Measurements from ENCODE around the gene BAIAP2. TPM values are rescaled to one million over a fixed set of nuclear protein-coding genes. Genes with fewer than 3 reads are reported as not detected.

The BAIAP2 gene
- total and polyA plus RNA-seq, 2 donors (not counting 1 experiment from before 2014, with no cell fraction given) = 1.3 to 12.0 TPM

DNA sequence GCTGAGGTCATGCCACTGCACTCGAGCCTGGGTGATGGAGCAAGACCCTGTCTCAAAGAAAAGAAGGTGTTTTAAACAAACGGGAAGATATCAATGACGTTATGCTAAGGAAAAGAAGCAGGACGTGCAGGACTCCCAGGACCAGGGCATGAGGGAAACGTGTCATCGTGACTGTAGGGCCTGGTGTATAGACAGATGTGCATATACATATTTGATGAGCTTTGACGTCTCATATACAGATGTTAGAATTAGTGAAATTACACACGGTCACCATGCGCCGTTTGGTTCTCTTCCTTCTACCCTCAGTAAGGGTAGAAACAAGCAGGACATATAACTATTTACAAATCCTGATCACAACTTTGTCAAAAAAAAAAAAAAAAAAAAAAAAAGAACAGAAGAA is 112.8 kb downstream of the BAIAP2 start:
- no peaks in the 10 kb centered on the region for H4K20me1 ChIP-seq (ENCODE audit: control insufficient read depth, insufficient read depth, low read length, poor library complexity, severe bottlenecking)
- no peak overlapping the region for H3K4me3 ChIP-seq (ENCODE audit: control extremely low read depth in 1 of 5, extremely low read depth in 1 of 5, insufficient read depth in 1 of 5, low read depth in 2 of 5, low read length in 4 of 5)
- ATAC-seq (ENCODE audit: low read depth) (no peak), DNase-seq (no peak)
- Mint-ChIP-seq H3K27ac (no peak overlapping the region), H3K27me3 (peaks cover 15% of the 10 kb centered on the region), H3K9me3 (ENCODE audit: insufficient read depth) (no peaks in the 10 kb centered on the region), H3K4me1 (peaks cover 4% of the 10 kb centered on the region), H3K4me3 (no peak overlapping the region)
- H3K4me1 ChIP-seq (ENCODE audit: control insufficient read depth in 2 of 2, insufficient read depth in 2 of 2, low read length in 2 of 2) = no peaks in the 10 kb centered on the region
- intact Hi-C loops (cut with micrococcal nuclease) = no loop called here
- ChIA-PET POLR2A (no interaction called here), CTCF (interaction anchor here (0.7 kb wide), 1 partner anchor 880 kb away, joined by 4 read pairs; no protein-coding TSS in a partner anchor)
- H3K36me3 ChIP-seq (replicated peaks in 1 of 2; ENCODE audit: control extremely low read depth in 1 of 2, control insufficient read depth in 1 of 2, extremely low read depth in 1 of 2, insufficient read depth in 2 of 2, low read length in 1 of 2) = no peaks in the 10 kb centered on the region
- no peak overlapping the region for H3K9ac ChIP-seq (ENCODE audit: low read length)
- TF ChIP-seq EZH2 (IDR thresholded peaks at IDR 0.05; ENCODE audit: borderline replicate concordance, insufficient read depth, low read depth, low read length, poor library complexity, severe bottlenecking) = no peak
- 91% methylated on average over 6 of the region's 10 CpGs for WGBS (ENCODE audit: insufficient coverage)
- H3K27me3 ChIP-seq (replicated peaks in 1 of 4; ENCODE audit: control extremely low read depth in 1 of 4, control insufficient read depth in 3 of 4, insufficient read depth in 4 of 4, low read length in 3 of 4) = peaks cover 0 to 6% (median under 1%) of the 10 kb centered on the region in 4 experiments
- peaks cover 0 to 3% (median 0%) of the 10 kb centered on the region in 3 donors for H3K9me3 ChIP-seq (ENCODE audit: control extremely low read depth in 1 of 3, control insufficient read depth in 2 of 3, insufficient read depth in 1 of 3, low read length in 2 of 3)
- H3K79me2 ChIP-seq (ENCODE audit: control insufficient read depth, insufficient read depth, low read length) = no peaks in the 10 kb centered on the region
- H3K4me2 ChIP-seq (replicated peaks; ENCODE audit: low read depth, low read length, poor library complexity, severe bottlenecking) = no peak overlapping the region
- no peak overlapping the region for H3K27ac ChIP-seq (ENCODE audit: low read length in 2 of 2)
- H2AFZ ChIP-seq (ENCODE audit: insufficient read depth, low read depth, low read length, poor library complexity, severe bottlenecking) = no peak overlapping the region

DNA sequence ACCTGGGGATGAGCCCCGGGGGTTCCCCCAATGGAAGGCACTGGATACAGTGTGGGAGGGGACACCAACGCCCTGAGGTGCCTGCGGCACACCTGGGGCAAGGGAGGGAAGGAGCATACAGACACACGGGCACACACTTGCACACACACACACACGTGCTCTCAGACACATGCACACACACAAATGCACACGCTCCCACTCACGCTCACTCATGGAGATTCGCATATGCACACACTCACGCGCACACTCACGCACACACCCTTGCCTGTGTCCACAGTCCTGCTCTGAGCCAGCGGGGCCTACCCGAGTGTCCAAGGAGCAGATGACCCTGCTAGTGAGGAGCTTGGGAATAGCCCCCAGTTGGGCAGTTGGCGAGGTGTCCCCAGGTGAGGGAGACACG is 113.6 kb downstream of the BAIAP2 start:
- ChIA-PET CTCF (no interaction called here), POLR2A (no interaction called here)
- no peak overlapping the region for H3K4me2 ChIP-seq (replicated peaks; ENCODE audit: low read depth, low read length, poor library complexity, severe bottlenecking)

More for the DNA sequence above, 113.6 kb downstream of the BAIAP2 start:
- 92% methylated on average over 14 of the region's 15 CpGs for WGBS (ENCODE audit: insufficient coverage)
- Histone ChIP-seq H4K20me1 (ENCODE audit: control insufficient read depth, insufficient read depth, low read length, poor library complexity, severe bottlenecking) (no peaks in the 10 kb centered on the region), H2AFZ (ENCODE audit: insufficient read depth, low read depth, low read length, poor library complexity, severe bottlenecking) (no peak overlapping the region), H3K9ac (ENCODE audit: low read length) (no peak overlapping the region), H3K9me3 (ENCODE audit: control extremely low read depth in 1 of 3, control insufficient read depth in 2 of 3, insufficient read depth in 1 of 3, low read length in 2 of 3) (no peaks in the 10 kb centered on the region), H3K36me3 (replicated peaks in 1 of 2; ENCODE audit: control extremely low read depth in 1 of 2, control insufficient read depth in 1 of 2, extremely low read depth in 1 of 2, insufficient read depth in 2 of 2, low read length in 1 of 2) (no peaks in the 10 kb centered on the region), H3K4me1 (ENCODE audit: control insufficient read depth in 2 of 2, insufficient read depth in 2 of 2, low read length in 2 of 2) (no peaks in the 10 kb centered on the region), H3K4me3 (ENCODE audit: control extremely low read depth in 1 of 5, extremely low read depth in 1 of 5, insufficient read depth in 1 of 5, low read depth in 2 of 5, low read length in 4 of 5) (no peak overlapping the region), H3K27ac (ENCODE audit: low read length in 2 of 2) (no peak overlapping the region), H3K27me3 (replicated peaks in 1 of 4; ENCODE audit: control extremely low read depth in 1 of 4, control insufficient read depth in 3 of 4, insufficient read depth in 4 of 4, low read length in 3 of 4) (peaks cover 0 to 5% (median under 1%) of the 10 kb centered on the region in 4 experiments), H3K79me2 (ENCODE audit: control insufficient read depth, insufficient read depth, low read length) (no peaks in the 10 kb centered on the region)
- DNase-seq (no peak), ATAC-seq (ENCODE audit: low read depth) (no peak)
- H3K27ac Mint-ChIP-seq = no peak overlapping the region
- TF ChIP-seq, protein P1, sequence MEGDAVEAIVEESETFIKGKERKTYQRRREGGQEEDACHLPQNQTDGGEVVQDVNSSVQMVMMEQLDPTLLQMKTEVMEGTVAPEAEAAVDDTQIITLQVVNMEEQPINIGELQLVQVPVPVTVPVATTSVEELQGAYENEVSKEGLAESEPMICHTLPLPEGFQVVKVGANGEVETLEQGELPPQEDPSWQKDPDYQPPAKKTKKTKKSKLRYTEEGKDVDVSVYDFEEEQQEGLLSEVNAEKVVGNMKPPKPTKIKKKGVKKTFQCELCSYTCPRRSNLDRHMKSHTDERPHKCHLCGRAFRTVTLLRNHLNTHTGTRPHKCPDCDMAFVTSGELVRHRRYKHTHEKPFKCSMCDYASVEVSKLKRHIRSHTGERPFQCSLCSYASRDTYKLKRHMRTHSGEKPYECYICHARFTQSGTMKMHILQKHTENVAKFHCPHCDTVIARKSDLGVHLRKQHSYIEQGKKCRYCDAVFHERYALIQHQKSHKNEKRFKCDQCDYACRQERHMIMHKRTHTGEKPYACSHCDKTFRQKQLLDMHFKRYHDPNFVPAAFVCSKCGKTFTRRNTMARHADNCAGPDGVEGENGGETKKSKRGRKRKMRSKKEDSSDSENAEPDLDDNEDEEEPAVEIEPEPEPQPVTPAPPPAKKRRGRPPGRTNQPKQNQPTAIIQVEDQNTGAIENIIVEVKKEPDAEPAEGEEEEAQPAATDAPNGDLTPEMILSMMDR (IDR thresholded peaks at IDR 0.05) = no peak
- TF ChIP-seq EZH2 (IDR thresholded peaks at IDR 0.05; ENCODE audit: borderline replicate concordance, insufficient read depth, low read depth, low read length, poor library complexity, severe bottlenecking) = no peak
- peaks cover 15% of the 10 kb centered on the region for H3K27me3 Mint-ChIP-seq
- intact Hi-C loops (cut with micrococcal nuclease) = no loop called here
- peaks cover 9% of the 10 kb centered on the region for H3K4me1 Mint-ChIP-seq
- H3K4me3 Mint-ChIP-seq = no peak overlapping the region
- no peaks in the 10 kb centered on the region for H3K9me3 Mint-ChIP-seq (ENCODE audit: insufficient read depth)
